H9 (cell line): ENCODE results near the gene SEC14L5. TPM values are rescaled to one million over a fixed set of nuclear protein-coding genes. Genes with fewer than 3 reads are reported as not detected.

Source experiments
- DNase-seq: peaks from one replicate; pipeline ENCODE4 v3.0.0-alpha.2; 2017
- H2AFZ ChIP-seq: one replicate; pipeline ENCODE4 v1.6.1; 2013; ENCODE audit warnings: mild to moderate bottlenecking, low read length, control low read depth, moderate library complexity
- H2AK5ac ChIP-seq: 2 replicates; pipeline ENCODE4 v1.6.1; 2013; ENCODE audit warnings: low read length, control low read depth, mixed read lengths; ENCODE audit not compliant: insufficient read length
- H2BK120ac ChIP-seq: one replicate; pipeline ENCODE4 v1.6.1; 2013; ENCODE audit warnings: low read depth, mild to moderate bottlenecking, low read length, control low read depth, inconsistent platforms; ENCODE audit not compliant: poor library complexity, severe bottlenecking
- H2BK12ac ChIP-seq: 2 replicates; pipeline ENCODE4 v1.6.1; 2013; ENCODE audit warnings: low read length, control low read depth, mixed read lengths, low read depth; ENCODE audit not compliant: insufficient read length
- H2BK15ac ChIP-seq: 2 replicates; pipeline ENCODE4 v1.6.1; 2013; ENCODE audit warnings: low read depth, low read length, control low read depth
- H2BK20ac ChIP-seq: one replicate; pipeline ENCODE4 v1.6.1; 2013; ENCODE audit warnings: low read depth, mild to moderate bottlenecking, low read length, control low read depth, inconsistent platforms; ENCODE audit not compliant: poor library complexity, severe bottlenecking
- H2BK5ac ChIP-seq: 2 replicates; pipeline ENCODE4 v1.6.1; 2013; ENCODE audit warnings: low read length, control low read depth, mixed read lengths; ENCODE audit not compliant: insufficient read length
- H3K14ac ChIP-seq: 2 replicates; pipeline ENCODE4 v1.6.1; 2013; ENCODE audit warnings: low read length, control low read depth; ENCODE audit not compliant: insufficient read depth
- H3K18ac ChIP-seq: 2 replicates; pipeline ENCODE4 v1.6.1; 2013; ENCODE audit warnings: low read depth, mild to moderate bottlenecking, mixed read lengths, low read length, control low read depth; ENCODE audit not compliant: insufficient read length
- H3K23ac ChIP-seq: 2 replicates; pipeline ENCODE4 v1.6.1; 2013; ENCODE audit warnings: low read length, control low read depth, mixed read lengths, low read depth; ENCODE audit not compliant: insufficient read length
- H3K23me2 ChIP-seq: 2 replicates; pipeline ENCODE4 v1.6.1; 2013; ENCODE audit warnings: low read depth, mild to moderate bottlenecking, mixed read lengths, low read length, control low read depth; ENCODE audit not compliant: insufficient read length, poor library complexity, severe bottlenecking
- H3K27ac ChIP-seq: 2 replicates; pipeline ENCODE4 v1.5.1; 2013; ENCODE audit warnings: low read length, control low read depth, mixed read lengths, low read depth; ENCODE audit not compliant: insufficient read length
- H3K27me3 ChIP-seq: 2 replicates; pipeline ENCODE4 v1.6.1; 2013; ENCODE audit warnings: low read length, control low read depth, inconsistent platforms; ENCODE audit not compliant: insufficient read depth
- H3K4ac ChIP-seq: 2 replicates; pipeline ENCODE4 v1.6.1; 2013; ENCODE audit warnings: low read depth, mild to moderate bottlenecking, control low read depth, inconsistent platforms, low read length, moderate library complexity
- H3K4me1 ChIP-seq: 2 replicates; pipeline ENCODE4 v1.6.1; 2013; ENCODE audit warnings: low read length, control low read depth, inconsistent platforms; ENCODE audit not compliant: insufficient read depth
- H3K4me2 ChIP-seq: 2 replicates; pipeline ENCODE4 v1.6.1; 2013; ENCODE audit warnings: low read length, control low read depth, mixed read lengths; ENCODE audit not compliant: insufficient read length, insufficient read depth
- H3K56ac ChIP-seq: 2 replicates; pipeline ENCODE4 v1.6.1; 2013; ENCODE audit warnings: low read depth, mild to moderate bottlenecking, mixed read lengths, low read length, control low read depth; ENCODE audit not compliant: insufficient read length
- H3K79me1 ChIP-seq: 2 replicates; pipeline ENCODE4 v1.6.1; 2013; ENCODE audit warnings: low read depth, mild to moderate bottlenecking, moderate library complexity, low read length, control low read depth, inconsistent platforms; ENCODE audit not compliant: insufficient read depth, poor library complexity, severe bottlenecking
- H3K79me2 ChIP-seq: 2 replicates; pipeline ENCODE4 v1.6.1; 2013; ENCODE audit warnings: low read length, control low read depth, inconsistent platforms; ENCODE audit not compliant: insufficient read depth
- H3K9ac ChIP-seq: 2 replicates; pipeline ENCODE4 v1.6.1; 2013; ENCODE audit warnings: low read length, control low read depth, mixed read lengths; ENCODE audit not compliant: insufficient read length; ENCODE audit errors: extremely low read depth
- H3K9me3 ChIP-seq: one replicate; pipeline ENCODE4 v1.6.1; 2013; ENCODE audit warnings: low read depth, low read length, inconsistent platforms; ENCODE audit not compliant: control insufficient read depth
- H3T11ph ChIP-seq: one replicate; pipeline ENCODE4 v1.6.1; 2013; ENCODE audit warnings: mild to moderate bottlenecking, low read length, control low read depth, inconsistent platforms
- H4K20me1 ChIP-seq: one replicate; pipeline ENCODE4 v1.6.1; 2013; ENCODE audit not compliant: control insufficient read depth, insufficient read length, insufficient read depth
- H4K5ac ChIP-seq: 2 replicates; pipeline ENCODE4 v1.6.1; 2013; ENCODE audit warnings: low read depth, mild to moderate bottlenecking, mixed read lengths, low read length, control low read depth; ENCODE audit not compliant: insufficient read length
- H4K8ac ChIP-seq: replicated peaks from 2 replicates; pipeline ENCODE4 v1.6.1; 2013; ENCODE audit warnings: low read length, control low read depth, mixed read lengths, low read depth; ENCODE audit not compliant: insufficient read length
- H4K91ac ChIP-seq: 2 replicates; pipeline ENCODE4 v1.6.1; 2013; ENCODE audit warnings: low read depth, mild to moderate bottlenecking, moderate library complexity, mixed read lengths, low read length, control low read depth; ENCODE audit not compliant: insufficient read length
- H3K27ac Mint-ChIP-seq, 3 experiments: 2 replicates in 2 of 3; 3 replicates in 1 of 3; pipeline ENCODE4 v1.8.0; 2020 to 2021; ENCODE audit warnings: mixed read lengths in 3 of 3, mild to moderate bottlenecking in 1 of 3, moderate library complexity in 1 of 3
- H3K27me3 Mint-ChIP-seq: 2 replicates; pipeline ENCODE4 v1.8.0; 2021; ENCODE audit warnings: low read depth, mild to moderate bottlenecking, moderate library complexity, mixed read lengths
- H3K36me3 Mint-ChIP-seq, 3 experiments: 2 replicates in 2 of 3; 3 replicates in 1 of 3; pipeline ENCODE4 v1.8.0; 2020 to 2021; ENCODE audit warnings: low read depth in 3 of 3, mixed read lengths in 3 of 3; ENCODE audit not compliant: insufficient read depth in 1 of 3
- H3K4me1 Mint-ChIP-seq, 2 experiments: 2 replicates each; pipeline ENCODE4 v1.8.0; 2020; ENCODE audit warnings: mixed read lengths in 2 of 2
- H3K4me3 Mint-ChIP-seq, 2 experiments: 2 replicates in 1 of 2; 3 replicates in 1 of 2; pipeline ENCODE4 v1.8.0; 2020 to 2021; ENCODE audit warnings: mild to moderate bottlenecking in 2 of 2, mixed read lengths in 2 of 2, moderate library complexity in 1 of 2
- H3K9me3 Mint-ChIP-seq, 2 experiments: 2 replicates in 1 of 2; 3 replicates in 1 of 2; pipeline ENCODE4 v1.8.0; 2020; ENCODE audit warnings: mild to moderate bottlenecking in 2 of 2, mixed read lengths in 2 of 2, moderate library complexity in 1 of 2
- WGBS: extraction: QIAGEN DNeasy Blood & Tissue Kit; methylation state at CpG from one replicate; pipeline ENCODE4 v1.1.7; 2013; ENCODE audit warnings: missing lambda C conversion rate, low lambda C conversion rate, mixed read lengths; ENCODE audit not compliant: insufficient read length; ENCODE audit errors: extremely low coverage; 5-methylcytosine and 5-hydroxymethylcytosine counted together
- total RNA-seq: library from RNA; stranded (reverse); gene quantifications from 2 replicates; pipeline ENCODE4 v1.2.1, GENCODE V29; 2021
- TF ChIP-seq, protein P1 (sequence below): fragments of 200-600 bp; sonication (generic); conservative IDR thresholded peaks from 3 replicates; pipeline ENCODE4 v1.8.0; 2021; ENCODE audit warnings: antibody characterized with exemption, mild to moderate bottlenecking

Gene SEC14L5
- total RNA-seq, 1 experiment from 2014 or later, result 4.1 TPM

DNA sequence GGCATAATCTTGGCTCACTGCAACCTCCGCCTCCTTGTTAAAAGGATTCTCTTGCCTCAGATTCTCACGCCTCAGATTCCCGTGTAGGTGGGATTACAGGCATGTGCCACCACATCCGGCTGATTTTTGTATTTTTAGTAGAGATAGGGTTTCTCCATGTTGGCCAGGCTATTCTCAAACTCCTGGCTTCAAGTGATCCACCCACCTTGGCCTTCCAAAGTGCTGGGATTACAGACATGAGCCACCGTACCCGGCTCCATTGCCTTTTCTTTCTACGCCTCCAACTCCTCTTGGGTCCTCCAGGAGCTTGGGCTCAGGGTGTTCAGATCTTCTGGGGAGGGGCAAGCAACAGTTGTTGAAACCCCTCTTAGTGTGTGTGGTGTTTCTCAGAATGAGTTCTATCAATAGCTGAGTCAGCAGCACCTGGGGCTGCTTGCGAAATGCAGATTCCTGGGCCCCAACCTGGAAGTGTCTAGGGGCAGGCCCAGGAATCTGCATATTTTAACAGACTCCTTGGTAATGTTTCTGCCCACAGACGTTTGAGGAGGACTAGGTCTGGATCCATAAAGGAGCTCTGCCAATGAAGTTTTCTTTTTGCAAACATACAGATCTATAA, 31.4 kb downstream of the SEC14L5 start:
- peaks cover 2% of the 10 kb centered on the region; the same call in 1 of the 2 replicates for H3K27me3 ChIP-seq

More for the DNA sequence above, 31.4 kb downstream of the SEC14L5 start:
- Histone ChIP-seq H4K91ac (no peak overlapping the region), H3K9me3 (no peaks in the 10 kb centered on the region), H3T11ph (no peak overlapping the region), H2BK20ac (no peak overlapping the region), H3K4me2 (no peak overlapping the region), H3K18ac (no peak overlapping the region), H3K14ac (no peak overlapping the region), H2BK5ac (no peak overlapping the region), H3K27ac (no peak overlapping the region), H3K56ac (no peak overlapping the region), H4K20me1 (no peaks in the 10 kb centered on the region), H3K9ac (no peak overlapping the region), H2BK15ac (no peak overlapping the region), H4K5ac (no peak overlapping the region), H3K23me2 (peaks cover 5% of the 10 kb centered on the region), H3K79me2 (no peaks in the 10 kb centered on the region), H2AFZ (no peak overlapping the region), H3K4ac (no peak overlapping the region), H2BK120ac (no peak overlapping the region), H4K8ac (no peak overlapping the region), H2BK12ac (no peak overlapping the region), H2AK5ac (no peak overlapping the region), H3K23ac (no peak overlapping the region), H3K79me1 (no peaks in the 10 kb centered on the region), H3K4me1 (no peaks in the 10 kb centered on the region)
- peaks cover 43% of the 10 kb centered on the region for H3K27me3 Mint-ChIP-seq
- H3K9me3 Mint-ChIP-seq, result no peaks in the 10 kb centered on the region; a peak in 2 of 5 replicates
- DNase-seq, result no peak
- TF ChIP-seq, protein P1, sequence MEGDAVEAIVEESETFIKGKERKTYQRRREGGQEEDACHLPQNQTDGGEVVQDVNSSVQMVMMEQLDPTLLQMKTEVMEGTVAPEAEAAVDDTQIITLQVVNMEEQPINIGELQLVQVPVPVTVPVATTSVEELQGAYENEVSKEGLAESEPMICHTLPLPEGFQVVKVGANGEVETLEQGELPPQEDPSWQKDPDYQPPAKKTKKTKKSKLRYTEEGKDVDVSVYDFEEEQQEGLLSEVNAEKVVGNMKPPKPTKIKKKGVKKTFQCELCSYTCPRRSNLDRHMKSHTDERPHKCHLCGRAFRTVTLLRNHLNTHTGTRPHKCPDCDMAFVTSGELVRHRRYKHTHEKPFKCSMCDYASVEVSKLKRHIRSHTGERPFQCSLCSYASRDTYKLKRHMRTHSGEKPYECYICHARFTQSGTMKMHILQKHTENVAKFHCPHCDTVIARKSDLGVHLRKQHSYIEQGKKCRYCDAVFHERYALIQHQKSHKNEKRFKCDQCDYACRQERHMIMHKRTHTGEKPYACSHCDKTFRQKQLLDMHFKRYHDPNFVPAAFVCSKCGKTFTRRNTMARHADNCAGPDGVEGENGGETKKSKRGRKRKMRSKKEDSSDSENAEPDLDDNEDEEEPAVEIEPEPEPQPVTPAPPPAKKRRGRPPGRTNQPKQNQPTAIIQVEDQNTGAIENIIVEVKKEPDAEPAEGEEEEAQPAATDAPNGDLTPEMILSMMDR, result no peak
- H3K4me3 Mint-ChIP-seq, result no peak overlapping the region
- peaks cover 0 to 3% (median 2%) of the 10 kb centered on the region in 3 experiments; a peak in 4 of 7 replicates for H3K36me3 Mint-ChIP-seq
- H3K27ac Mint-ChIP-seq, result peak overlapping the region in 1 of 3 experiments; percentile 40; a peak in 1 of 7 replicates
- no CpG with 5 or more reads among the region's 9 CpGs for WGBS
- H3K4me1 Mint-ChIP-seq, result peaks cover 0 to 4% of the 10 kb centered on the region in 2 experiments; a peak in 2 of 4 replicates
